Fibroblast of lung (primary cell): ENCODE results near the gene NPR2. TPM values are rescaled to one million over a fixed set of nuclear protein-coding genes. Genes with fewer than 3 reads are reported as not detected.

Experiments used
- DNase-seq, 2 donors: peaks; one replicate each; pipeline versions ENCODE4 v3.0.0 to v3.0.0-alpha.2; 2010; ENCODE audit warnings: low read depth in 2 of 2
- H2AFZ ChIP-seq: 2 replicates; pipeline ENCODE4 v1.5.1; 2012; ENCODE audit warnings: low read length, control low read depth, inconsistent platforms
- H3K27ac ChIP-seq: 2 replicates; pipeline ENCODE4 v1.5.1; 2011; ENCODE audit warnings: low read length, control low read depth; ENCODE audit not compliant: insufficient read depth
- H3K27me3 ChIP-seq: 2 replicates; pipeline ENCODE4 v1.5.1; 2011; ENCODE audit warnings: mild to moderate bottlenecking, low read length; ENCODE audit not compliant: control insufficient read depth, insufficient read depth
- H3K36me3 ChIP-seq: 2 replicates; pipeline ENCODE4 v1.5.1; 2011; ENCODE audit warnings: low read length; ENCODE audit not compliant: control insufficient read depth, insufficient read depth
- H3K4me1 ChIP-seq: 2 replicates; pipeline ENCODE4 v1.5.1; 2011; ENCODE audit warnings: low read length; ENCODE audit not compliant: control insufficient read depth, insufficient read depth; ENCODE audit errors: extremely low read depth
- H3K4me2 ChIP-seq: 2 replicates; pipeline ENCODE4 v1.5.1; 2011; ENCODE audit warnings: low read length, control low read depth; ENCODE audit not compliant: insufficient read depth; ENCODE audit errors: extremely low read depth
- H3K4me3 ChIP-seq, 4 experiments: fragments of 200-600 bp in 1 of 4; sonication (generic) in 1 of 4; replicated peaks in 1 of 4; 2 replicates each; pipeline ENCODE4 v1.5.1; 2011 to 2016; ENCODE audit warnings: low read length in 4 of 4, low read depth in 3 of 4, mild to moderate bottlenecking in 3 of 4, control low read depth in 2 of 4, inconsistent platforms in 1 of 4, mixed read lengths in 1 of 4; ENCODE audit not compliant: insufficient read depth in 1 of 4; ENCODE audit errors: control extremely low read depth in 1 of 4
- H3K79me2 ChIP-seq: 2 replicates; pipeline ENCODE4 v1.5.1; 2012; ENCODE audit warnings: mild to moderate bottlenecking, low read length, inconsistent platforms; ENCODE audit not compliant: control insufficient read depth, insufficient read depth
- H3K9ac ChIP-seq: 2 replicates; pipeline ENCODE4 v1.5.1; 2011; ENCODE audit warnings: mild to moderate bottlenecking, low read length, control low read depth; ENCODE audit not compliant: insufficient read depth
- H3K9me3 ChIP-seq: 2 replicates; pipeline ENCODE4 v1.5.1; 2012; ENCODE audit warnings: low read depth, low read length; ENCODE audit not compliant: control insufficient read depth, insufficient read depth
- H4K20me1 ChIP-seq: 2 replicates; pipeline ENCODE4 v1.5.1; 2011; ENCODE audit warnings: low read length; ENCODE audit not compliant: control insufficient read depth, insufficient read depth; ENCODE audit errors: extremely low read depth
- EZH2 ChIP-seq: IDR thresholded peaks from 2 replicates; pipeline ENCODE4 v1.5.1; 2012; ENCODE audit warnings: low read length, control low read depth, mild to moderate bottlenecking; ENCODE audit errors: missing control alignments
- polyA plus RNA-seq, 2 donors: library from polyadenylated mRNA; depleted of rRNA in 1 of 2; stranded (reverse) in 1 of 2; unstranded in 1 of 2; fragments of >200 nt; gene quantifications; 2 replicates each; pipeline ENCODE4 v1.2.1, GENCODE V29; 2011 to 2012; ENCODE audit warnings: missing spikeins in 1 of 2
- total RNA-seq: library from RNA; depleted of rRNA; stranded (reverse); fragments of >200 nt; gene quantifications from 2 replicates; pipeline ENCODE4 v1.2.1, GENCODE V29; 2014
- TF ChIP-seq, protein P1 (sequence below), 2 donors: IDR thresholded peaks in 1 of 2; conservative IDR thresholded peaks in 1 of 2; 1 replicate in 1 of 2; 2 replicates in 1 of 2; pipeline ENCODE4 v1.5.1; 2011 to 2012; ENCODE audit warnings: low read length in 2 of 2, control low read depth in 1 of 2, inconsistent platforms in 1 of 2, low read depth in 1 of 2, mild to moderate bottlenecking in 1 of 2

Gene NPR2
- total and polyA plus RNA-seq, 2 donors (not counting 1 experiment from before 2014, with no cell fraction given): 26.3 to 47.4 TPM

DNA sequence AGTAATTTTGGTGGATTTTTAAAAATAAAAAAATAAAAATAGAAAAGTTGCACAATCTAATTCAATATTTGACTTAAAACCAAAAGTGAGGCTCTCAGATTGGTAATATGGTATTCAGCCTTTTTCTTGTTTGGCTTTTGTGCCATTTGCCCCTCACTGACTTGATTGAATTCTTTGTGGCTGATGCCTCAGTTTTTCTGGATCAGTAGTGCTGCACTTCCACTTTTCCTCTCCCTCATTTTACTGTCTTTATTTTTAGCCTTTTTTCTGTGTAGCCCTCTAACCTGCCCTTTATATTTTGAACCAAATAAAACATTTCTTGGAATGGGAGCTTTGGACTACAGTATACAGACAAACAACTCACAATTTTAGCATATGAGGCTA is 33.5 kb upstream of the NPR2 start:
- Histone ChIP-seq H3K9ac (no peak overlapping the region), H3K36me3 (peaks cover 2% of the 10 kb centered on the region), H3K27ac (no peak overlapping the region), H3K4me3 (no peak overlapping the region), H4K20me1 (no peaks in the 10 kb centered on the region), H3K4me2 (no peak overlapping the region), H2AFZ (no peak overlapping the region), H3K79me2 (no peaks in the 10 kb centered on the region), H3K9me3 (no peaks in the 10 kb centered on the region), H3K4me1 (peaks cover 7% of the 10 kb centered on the region), H3K27me3 (peaks cover 2% of the 10 kb centered on the region)
- TF ChIP-seq EZH2: no peak
- TF ChIP-seq, protein P1, sequence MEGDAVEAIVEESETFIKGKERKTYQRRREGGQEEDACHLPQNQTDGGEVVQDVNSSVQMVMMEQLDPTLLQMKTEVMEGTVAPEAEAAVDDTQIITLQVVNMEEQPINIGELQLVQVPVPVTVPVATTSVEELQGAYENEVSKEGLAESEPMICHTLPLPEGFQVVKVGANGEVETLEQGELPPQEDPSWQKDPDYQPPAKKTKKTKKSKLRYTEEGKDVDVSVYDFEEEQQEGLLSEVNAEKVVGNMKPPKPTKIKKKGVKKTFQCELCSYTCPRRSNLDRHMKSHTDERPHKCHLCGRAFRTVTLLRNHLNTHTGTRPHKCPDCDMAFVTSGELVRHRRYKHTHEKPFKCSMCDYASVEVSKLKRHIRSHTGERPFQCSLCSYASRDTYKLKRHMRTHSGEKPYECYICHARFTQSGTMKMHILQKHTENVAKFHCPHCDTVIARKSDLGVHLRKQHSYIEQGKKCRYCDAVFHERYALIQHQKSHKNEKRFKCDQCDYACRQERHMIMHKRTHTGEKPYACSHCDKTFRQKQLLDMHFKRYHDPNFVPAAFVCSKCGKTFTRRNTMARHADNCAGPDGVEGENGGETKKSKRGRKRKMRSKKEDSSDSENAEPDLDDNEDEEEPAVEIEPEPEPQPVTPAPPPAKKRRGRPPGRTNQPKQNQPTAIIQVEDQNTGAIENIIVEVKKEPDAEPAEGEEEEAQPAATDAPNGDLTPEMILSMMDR (conservative IDR thresholded peaks at IDR 0.05 in 1 of 2, IDR thresholded peaks at IDR 0.05 in 1 of 2; ENCODE audit: low read depth in 1 of 2, low read length in 2 of 2): no peak
- DNase-seq: no peak

GRCh38 chr9:35758475-35759050 is 32.8 kb upstream of the NPR2 start:
- Histone ChIP-seq H2AFZ (no peak overlapping the region), H3K27ac (no peak overlapping the region), H4K20me1 (no peaks in the 10 kb centered on the region), H3K27me3 (peaks cover 2% of the 10 kb centered on the region), H3K4me2 (no peak overlapping the region), H3K79me2 (no peaks in the 10 kb centered on the region), H3K36me3 (no peaks in the 10 kb centered on the region), H3K4me1 (peaks cover 7% of the 10 kb centered on the region), H3K4me3 (no peak overlapping the region), H3K9ac (no peak overlapping the region), H3K9me3 (no peaks in the 10 kb centered on the region)
- DNase-seq: peak in 1 of 2 donors; percentile 44
- no peak for TF ChIP-seq EZH2
- TF ChIP-seq, protein P1 (conservative IDR thresholded peaks at IDR 0.05 in 1 of 2, IDR thresholded peaks at IDR 0.05 in 1 of 2; ENCODE audit: low read depth in 1 of 2, low read length in 2 of 2): no peak

GRCh38 chr9:35759795-35760194 is 31.6 kb upstream of the NPR2 start:
- no peaks in the 10 kb centered on the region for H3K9me3 ChIP-seq
- no peaks in the 10 kb centered on the region for H4K20me1 ChIP-seq
- peaks cover 7% of the 10 kb centered on the region for H3K4me1 ChIP-seq
- no peaks in the 10 kb centered on the region for H3K79me2 ChIP-seq
- no peak overlapping the region for H3K27ac ChIP-seq
- no peak overlapping the region for H3K4me2 ChIP-seq
- TF ChIP-seq EZH2: no peak
- TF ChIP-seq, protein P1 (conservative IDR thresholded peaks at IDR 0.05 in 1 of 2, IDR thresholded peaks at IDR 0.05 in 1 of 2; ENCODE audit: low read depth in 1 of 2, low read length in 2 of 2): no peak
- no peak overlapping the region for H3K9ac ChIP-seq
- H2AFZ ChIP-seq: no peak overlapping the region
- no peaks in the 10 kb centered on the region for H3K36me3 ChIP-seq
- peaks cover 2% of the 10 kb centered on the region for H3K27me3 ChIP-seq
- no peak for DNase-seq
- no peak overlapping the region for H3K4me3 ChIP-seq
